HG02884 (cell line): ENCODE measurements around the gene SLC7A8.
"Not testable (repeated sequence)": the region's sequence is repeated elsewhere in the genome, so short reads cannot be mapped to it uniquely, and the experiment has no call there.

Experiments
- ATAC-seq: cut with Tn5 transposase; IDR thresholded peaks from one replicate; pipeline ENCODE4 v1.9.1; 2021; ENCODE audit warnings: mild to moderate bottlenecking, moderate library complexity; ENCODE audit not compliant: unreplicated experiment

The SLC7A8 gene

GRCh38 chr14:23183479-23183878 lies at the start of gene SLC7A8:
TSS of gene SLC7A8 (minus strand) at chr14:23183660. CDS start at chr14:23182914, 746 bp downstream.
- ATAC-seq, result no peak

- ATAC-seq, result not testable (repeated sequence)
These were observed 48.9 kb upstream of the SLC7A8 start for GRCh38 chr14:23232241-23232808.

DNA sequence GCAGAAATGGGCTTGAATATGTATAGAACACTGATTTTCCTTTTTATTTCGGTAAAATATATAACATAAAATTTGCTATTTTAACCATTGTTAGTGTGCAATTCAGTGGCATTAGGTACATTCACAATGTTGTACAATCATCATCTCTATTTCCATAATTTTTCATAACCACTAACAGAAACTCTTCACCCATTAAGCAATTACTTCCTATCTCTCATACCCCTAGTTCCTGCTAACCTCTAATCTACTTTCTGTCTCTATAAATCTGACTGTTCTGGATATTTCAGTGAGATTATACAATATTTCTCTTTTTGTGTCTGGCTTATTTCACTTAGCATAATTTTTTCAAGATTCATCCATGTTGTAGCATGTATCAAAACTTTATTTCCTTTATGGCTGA lies 45.4 kb upstream of the SLC7A8 start:
- ATAC-seq, result no peak

- ATAC-seq, result no peak
These were observed 44.1 kb upstream of the SLC7A8 start for GRCh38 chr14:23227566-23227965.

DNA sequence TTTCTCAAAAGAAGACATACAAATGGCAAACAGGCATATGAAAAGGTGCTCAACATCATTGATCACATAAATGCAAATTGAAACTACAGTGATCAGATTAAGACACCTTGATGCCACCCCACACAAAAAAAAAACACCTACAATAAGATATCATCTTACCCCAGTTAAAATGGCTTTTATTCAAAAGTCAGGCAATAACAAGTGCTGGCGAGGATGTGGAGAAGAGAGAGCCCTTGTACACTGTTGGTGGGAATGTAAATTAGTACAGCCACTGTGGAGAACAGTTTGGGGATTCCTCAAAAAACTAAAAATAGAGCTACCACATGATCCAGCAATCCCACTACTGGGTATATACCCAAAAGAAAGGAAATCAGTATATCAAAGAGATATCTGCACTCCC lies 41.5 kb upstream of the SLC7A8 start:
- not testable (repeated sequence) for ATAC-seq

GRCh38 chr14:23219075-23219474 lies 35.6 kb upstream of the SLC7A8 start:
- ATAC-seq, result no peak

- no peak for ATAC-seq
These were observed 33.9 kb upstream of the SLC7A8 start for GRCh38 chr14:23217032-23218020.

GRCh38 chr14:23215421-23215820 lies 32.0 kb upstream of the SLC7A8 start:
- no peak for ATAC-seq

DNA sequence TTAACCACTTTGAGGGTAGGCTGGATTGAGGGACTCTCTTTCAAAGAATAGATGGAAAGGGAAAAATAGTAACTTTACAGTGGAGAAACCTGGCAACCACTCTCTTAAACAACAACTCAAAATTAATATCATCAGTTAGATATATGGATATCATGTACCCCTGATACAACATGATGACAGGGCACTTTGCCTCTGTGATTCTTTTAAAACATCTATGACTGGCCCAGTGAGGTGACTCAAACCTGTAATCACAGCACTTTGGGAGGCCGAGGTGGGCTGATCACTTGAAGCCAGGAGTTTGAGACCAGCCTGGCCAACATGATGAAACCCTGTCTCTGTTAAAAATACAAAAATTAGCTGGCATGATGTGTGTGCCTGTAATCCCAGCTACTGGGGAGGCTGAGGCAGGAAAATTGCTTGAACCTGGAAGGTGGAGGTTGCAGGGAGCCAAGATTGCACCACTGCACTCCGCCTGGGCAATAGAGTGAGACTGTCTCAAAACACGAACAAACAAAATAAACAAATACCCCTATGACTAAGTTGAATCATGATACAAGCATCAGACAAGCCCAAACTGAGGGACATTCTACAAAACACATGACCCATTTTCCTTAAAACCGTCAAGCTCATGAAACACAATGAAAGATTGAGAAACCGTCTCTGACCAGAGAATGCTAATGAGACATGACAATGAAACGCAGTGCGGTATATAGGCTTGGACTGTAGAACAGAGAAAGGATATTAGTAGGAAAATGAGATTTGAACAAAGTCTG lies 26.4 kb upstream of the SLC7A8 start:
- ATAC-seq, result no peak

DNA sequence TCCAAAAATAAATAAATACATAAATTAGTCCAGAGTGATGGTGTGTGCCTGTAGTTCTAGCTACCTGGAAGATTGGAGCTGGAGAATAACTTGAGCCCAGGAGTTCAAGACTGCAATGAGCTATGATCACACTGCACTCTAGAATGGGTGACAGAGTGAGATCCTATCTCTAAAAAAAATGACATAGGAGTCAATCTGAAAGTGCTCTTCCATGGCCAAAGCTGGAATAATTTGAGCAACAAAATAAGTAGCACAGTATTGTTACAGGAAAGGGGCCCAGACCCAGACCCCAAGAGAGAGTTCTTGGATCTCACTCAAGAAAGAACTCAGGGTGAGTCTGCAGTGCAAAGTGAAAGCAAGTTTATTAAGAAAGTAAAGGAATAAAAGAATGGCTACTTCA lies 24.9 kb upstream of the SLC7A8 start:
- no peak for ATAC-seq

DNA sequence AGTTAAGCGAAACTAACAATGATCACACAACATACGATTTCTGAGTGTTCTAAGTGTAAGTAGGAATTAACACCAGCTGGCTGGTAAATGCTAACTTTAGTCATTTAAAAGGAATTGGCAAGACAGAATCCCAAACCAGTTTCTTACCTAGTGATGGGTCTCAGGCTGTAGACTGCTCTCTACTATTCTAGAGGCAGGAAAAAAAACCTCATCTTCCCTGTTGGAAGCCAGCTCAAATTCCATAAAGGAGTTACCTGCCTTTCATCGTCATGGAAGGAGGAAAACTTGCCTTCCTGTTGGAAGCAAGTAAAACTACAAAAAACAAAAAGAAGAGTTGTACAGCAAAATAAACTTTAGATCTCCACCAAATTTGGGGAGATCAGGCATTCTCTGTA lies 23.7 kb upstream of the SLC7A8 start:
- no peak for ATAC-seq

DNA sequence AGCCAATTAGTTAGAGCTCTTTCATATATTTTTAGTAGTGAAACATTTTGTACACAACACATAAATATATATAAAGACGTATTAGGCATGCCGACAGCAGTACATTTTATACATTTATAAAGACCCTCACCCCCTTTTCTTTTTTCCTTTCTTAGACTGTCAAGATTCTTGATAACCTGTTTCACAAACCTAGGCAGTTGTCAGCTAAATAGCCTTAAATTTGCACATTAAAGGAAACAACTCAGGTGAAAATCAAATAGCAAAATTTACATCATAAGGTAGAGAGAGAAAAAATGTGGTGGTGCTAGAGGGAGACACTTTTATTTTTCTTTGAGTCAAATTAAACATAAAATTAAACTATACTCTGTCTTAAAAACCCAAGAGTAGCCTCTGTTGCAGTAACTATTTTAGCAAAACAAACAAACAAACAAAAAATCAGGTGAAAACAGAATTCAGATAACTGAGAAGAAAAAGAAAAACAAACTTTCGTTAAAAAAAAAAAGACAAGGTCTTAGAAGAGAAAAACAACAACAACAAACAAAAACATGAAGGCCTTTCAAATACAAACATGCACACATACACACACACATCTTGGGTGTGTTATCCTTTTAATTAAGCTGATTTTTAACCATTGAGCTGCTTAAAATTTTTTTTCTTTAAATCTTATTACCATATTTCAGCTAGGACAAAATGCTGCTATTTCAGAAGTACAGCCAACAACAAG lies 23.1 kb upstream of the SLC7A8 start:
- ATAC-seq, result no peak

DNA sequence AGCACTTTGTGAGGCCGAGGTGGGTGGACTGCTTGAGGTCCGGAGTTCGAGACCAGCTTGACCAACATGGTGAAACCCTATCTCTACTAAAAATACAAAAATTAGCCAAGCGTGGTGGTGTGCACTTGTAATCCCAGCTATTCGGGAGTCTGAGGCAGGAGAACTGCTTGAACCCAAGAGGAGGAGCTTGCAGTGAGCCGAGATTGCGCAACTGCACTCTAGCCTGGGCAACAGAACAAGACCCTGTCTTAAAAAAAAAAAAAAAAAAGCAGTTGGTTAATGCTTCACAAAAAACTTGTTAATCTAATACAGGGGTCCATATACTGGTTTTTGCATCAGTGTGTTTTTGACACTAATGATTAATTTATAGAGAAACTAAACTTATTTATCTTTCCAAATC lies 18.5 kb upstream of the SLC7A8 start:
- no peak for ATAC-seq

GRCh38 chr14:23199141-23199540 lies 15.7 kb upstream of the SLC7A8 start:
- not testable (repeated sequence) for ATAC-seq

DNA sequence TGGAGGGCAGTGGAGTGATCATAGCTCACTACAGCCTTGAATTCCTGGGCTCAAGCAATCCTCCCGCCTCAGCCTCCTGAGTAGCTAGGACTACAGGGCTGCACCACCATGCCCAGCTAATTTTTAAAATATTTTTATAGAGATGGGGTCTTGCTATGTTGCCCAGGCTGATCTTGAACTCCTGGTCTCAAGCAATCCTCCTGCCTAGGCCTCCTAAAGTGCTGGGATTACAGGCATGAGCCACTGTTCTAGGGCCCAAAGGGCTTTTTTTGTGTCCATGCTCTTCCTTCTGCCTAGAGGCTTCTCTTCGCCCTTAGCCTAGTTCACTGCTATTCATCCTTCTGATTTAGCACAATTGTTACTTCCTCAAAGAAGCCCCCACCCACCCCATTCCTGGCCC lies 13.0 kb upstream of the SLC7A8 start:
- ATAC-seq, result not testable (repeated sequence)

DNA sequence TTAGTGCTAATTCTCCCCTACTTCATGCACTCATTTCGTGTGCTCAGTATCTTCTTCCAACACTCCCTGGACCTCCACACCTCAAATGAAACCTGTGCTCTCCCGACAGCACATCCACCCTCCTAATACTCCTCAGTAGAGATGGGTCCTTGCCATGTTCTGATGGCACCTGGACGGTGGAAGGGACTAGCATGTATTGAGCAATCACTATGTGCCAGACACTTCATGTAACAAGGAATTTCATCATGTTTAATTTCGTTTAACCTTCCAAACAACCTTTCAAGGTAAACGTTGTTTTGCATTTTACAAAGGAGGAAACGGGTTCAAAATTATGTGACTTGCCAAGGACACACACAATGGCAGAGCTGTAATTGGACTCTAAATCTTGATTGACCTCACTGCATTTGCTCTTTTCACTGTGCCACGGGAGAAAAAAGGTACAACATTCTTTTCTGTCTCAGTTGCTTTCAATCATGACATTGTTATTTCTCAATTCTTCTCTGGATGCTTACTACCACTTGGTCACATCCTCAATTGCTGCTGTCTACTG lies 12.2 kb upstream of the SLC7A8 start:
- ATAC-seq, result no peak

GRCh38 chr14:23193432-23193831 lies 10.0 kb upstream of the SLC7A8 start:
- ATAC-seq, result no peak

GRCh38 chr14:23187925-23188324 lies 4.5 kb upstream of the SLC7A8 start:
- ATAC-seq, result no peak

GRCh38 chr14:23186913-23187654 lies 3.6 kb upstream of the SLC7A8 start:
- ATAC-seq, result no peak

- ATAC-seq, result no peak
These were observed 1.6 kb upstream of the SLC7A8 start for GRCh38 chr14:23185063-23185462.
